Upper lobe of right lung (tissue), 1 donor: ENCODE data around the gene AURKAIP1. TPM values are rescaled to one million over a fixed set of nuclear protein-coding genes. Genes with fewer than 3 reads are reported as not detected.
A peak's percentile ranks its signal among the peaks of the same experiment; 100 is the strongest.

Source experiments
- ATAC-seq: fragments of 200-7000 bp; cut with Tn5 transposase; one replicate; pipeline ENCODE4 v1.9.1; 2020; ENCODE audit warnings: mild to moderate bottlenecking, moderate library complexity
- DNase-seq: peaks from one replicate; pipeline ENCODE4 v3.0.0-alpha.2; 2020
- H3K27ac ChIP-seq: fragments of 200-600 bp; one replicate; pipeline ENCODE4 v1.8.0; 2022
- H3K27me3 ChIP-seq: fragments of 200-600 bp; one replicate; pipeline ENCODE4 v1.8.0; 2022; ENCODE audit warnings: mild to moderate bottlenecking
- H3K36me3 ChIP-seq: fragments of 200-600 bp; one replicate; pipeline ENCODE4 v1.8.0; 2022
- H3K4me1 ChIP-seq: fragments of 200-600 bp; one replicate; pipeline ENCODE4 v1.8.0; 2022
- H3K4me3 ChIP-seq: fragments of 200-600 bp; one replicate; pipeline ENCODE4 v1.8.0; 2022; ENCODE audit warnings: mild to moderate bottlenecking
- H3K9me3 ChIP-seq: fragments of 200-600 bp; one replicate; pipeline ENCODE4 v1.8.0; 2022
- CTCF ChIP-seq: fragments of 200-600 bp; IDR thresholded peaks from one replicate; pipeline ENCODE4 v1.8.0; 2022; ENCODE audit warnings: antibody characterized with exemption
- intact Hi-C: fragments of 100-400 bp; cut with DNase I; formaldehyde crosslinking; loops from one replicate; pipeline ENCODE4 v1.11.0; 2022
- long read RNA-seq: library from polyadenylated mRNA; unstranded; transcript quantifications from one replicate; pipeline ENCODE4 v2.0.0, GENCODE V29; 2021
- total RNA-seq: library from RNA; stranded (reverse); fragmentation: NEBNext Ultra II Directional; extraction: Animal tissue kit (Norgen Biotek cat#: 25700); gene quantifications from one replicate; pipeline ENCODE4 v1.2.1, GENCODE V29; 2021
- donor health status: DM: no; HTN: yes; CAD: no; lungs with severe emphysema.

The AURKAIP1 gene
- 92.1 TPM for total RNA-seq
- long read RNA-seq, transcript AURKAIP1-203 (3 exons, 1,072 nt), result minor isoform, 5 of 97 reads
- long read RNA-seq, transcript AURKAIP1-204 (4 exons, 875 nt), result minor isoform, 25 of 97 reads
- long read RNA-seq, transcript AURKAIP1-202 (4 exons, 1,047 nt), result major isoform, 39 of 97 reads
- long read RNA-seq, partial matches to known transcripts, result 22 of 97 reads
- long read RNA-seq, other reads (novel, unspliced or antisense), result 5 of 97 reads

- no peaks in the 10 kb centered on the region for H3K27me3 ChIP-seq
- H3K4me1 ChIP-seq, result peaks cover 28% of the 10 kb centered on the region
- intact Hi-C loops, result no loop called here
- H3K4me3 ChIP-seq, result peak within 1 kb of the TSS; percentile 98
- DNase-seq (peak; percentile 98), ATAC-seq (peak; percentile 95)
- H3K27ac ChIP-seq, result peak within 1 kb of the TSS; percentile 96
- peak; percentile 35 for TF ChIP-seq CTCF
- peaks cover 6% of the 10 kb centered on the region for H3K36me3 ChIP-seq
- no peaks in the 10 kb centered on the region for H3K9me3 ChIP-seq
Measured at GRCh38 chr1:1374929-1375662, at the start of gene AURKAIP1. Gene AURKAIP1, minus strand, starts transcription at chr1:1375207. Its CDS starts 451 bp downstream, at chr1:1374756.

GRCh38 chr1:1424707-1425106 lies 49.7 kb upstream of the AURKAIP1 start:
- ATAC-seq, result no peak
- Histone ChIP-seq H3K27me3 (no peaks in the 10 kb centered on the region), H3K9me3 (no peaks in the 10 kb centered on the region), H3K36me3 (no peaks in the 10 kb centered on the region), H3K4me1 (peaks cover 6% of the 10 kb centered on the region), H3K4me3 (no peak overlapping the region), H3K27ac (no peak overlapping the region)
- no peak for DNase-seq
- intact Hi-C loops, result no loop called here
- TF ChIP-seq CTCF, result no peak

- ATAC-seq (no peak), DNase-seq (no peak)
- Histone ChIP-seq H3K4me1 (no peaks in the 10 kb centered on the region), H3K27me3 (no peaks in the 10 kb centered on the region), H3K9me3 (no peaks in the 10 kb centered on the region), H3K4me3 (no peak overlapping the region), H3K36me3 (no peaks in the 10 kb centered on the region), H3K27ac (no peak overlapping the region)
- no peak for TF ChIP-seq CTCF
- intact Hi-C loops, result no loop called here
Measured at GRCh38 chr1:1423245-1423597, 48.2 kb upstream of the AURKAIP1 start.

- Histone ChIP-seq H3K4me3 (no peak overlapping the region), H3K27me3 (no peaks in the 10 kb centered on the region), H3K36me3 (no peaks in the 10 kb centered on the region), H3K27ac (no peak overlapping the region), H3K4me1 (no peaks in the 10 kb centered on the region), H3K9me3 (no peaks in the 10 kb centered on the region)
- ATAC-seq, result no peak
- no peak for TF ChIP-seq CTCF
- no peak for DNase-seq
- intact Hi-C loops, result no loop called here
Measured at GRCh38 chr1:1422465-1423244, 47.6 kb upstream of the AURKAIP1 start.

GRCh38 chr1:1421907-1422464 lies 47.0 kb upstream of the AURKAIP1 start:
- Histone ChIP-seq H3K27me3 (no peaks in the 10 kb centered on the region), H3K27ac (peak overlapping the region; percentile 81), H3K36me3 (no peaks in the 10 kb centered on the region), H3K9me3 (no peaks in the 10 kb centered on the region), H3K4me3 (no peak overlapping the region), H3K4me1 (no peaks in the 10 kb centered on the region)
- intact Hi-C loops, result no loop called here
- DNase-seq (no peak), ATAC-seq (no peak)
- no peak for TF ChIP-seq CTCF
